K562 (cell line): ENCODE measurements around the gene REX1BD. TPM values are rescaled to one million over a fixed set of nuclear protein-coding genes. Genes with fewer than 3 reads are reported as not detected.

ENCODE experiments used
- ATF1 ChIP-seq, 2 experiments: fragments of 450-650 bp in 1 of 2; IDR thresholded peaks; 2 replicates each; pipeline ENCODE4 v1.6.1; 2016; ENCODE audit warnings: missing compliant biosample characterization in 1 of 2, missing genetic modification characterization in 1 of 2
- BACH1 ChIP-seq: fragments of 200-800 bp; sonication (Bioruptor generic); IDR thresholded peaks from 2 replicates; pipeline ENCODE4 v1.6.1; 2016; ENCODE audit warnings: missing genetic modification characterization, missing compliant biosample characterization
- CCNT2 ChIP-seq: IDR thresholded peaks from 2 replicates; pipeline ENCODE4 v1.6.1; 2011; ENCODE audit warnings: borderline replicate concordance, low read depth, mild to moderate bottlenecking, moderate library complexity, mixed read lengths, low read length; ENCODE audit not compliant: insufficient read length; ENCODE audit errors: extremely low read depth
- CHAMP1 ChIP-seq: fragments of 450-650 bp; IDR thresholded peaks from 2 replicates; pipeline ENCODE4 v1.6.1; 2016; ENCODE audit warnings: mild to moderate bottlenecking
- E2F5 ChIP-seq: sonication (generic); formaldehyde crosslinking; IDR thresholded peaks from 2 replicates; pipeline ENCODE4 v1.8.0; 2022; ENCODE audit warnings: mild to moderate bottlenecking, missing genetic modification reagents
- HINFP ChIP-seq: fragments of 450-650 bp; conservative IDR thresholded peaks from 2 replicates; pipeline ENCODE4 v1.6.1; 2016; ENCODE audit warnings: missing genetic modification characterization, low read depth, mild to moderate bottlenecking, control low read depth, missing compliant biosample characterization
- MAFK ChIP-seq: IDR thresholded peaks from 2 replicates; pipeline ENCODE4 v1.6.1; 2011; ENCODE audit warnings: low read length, improper control_type of control experiment
- NR4A1 ChIP-seq, 2 experiments: fragments of 250-450 bp in 1 of 2; fragments of 450-650 bp in 1 of 2; sonication (Bioruptor Pico) in 1 of 2; IDR thresholded peaks; 2 replicates each; pipeline versions ENCODE4 v1.4.0 to v1.6.1; 2016 to 2020; ENCODE audit warnings: mild to moderate bottlenecking in 2 of 2, missing compliant biosample characterization in 1 of 2, missing genetic modification characterization in 1 of 2, moderate library complexity in 1 of 2
- PHTF2 ChIP-seq: fragments of 250-450 bp; sonication (Bioruptor Pico); IDR thresholded peaks from 2 replicates; pipeline ENCODE4 v1.5.0; 2021; ENCODE audit warnings: mild to moderate bottlenecking
- RCOR1 ChIP-seq, 2 experiments: IDR thresholded peaks; 2 replicates each; pipeline ENCODE4 v1.6.1; 2012; ENCODE audit warnings: low read depth in 2 of 2, low read length in 2 of 2, borderline replicate concordance in 1 of 2, improper control_type of control experiment in 1 of 2
- SETDB1 ChIP-seq: IDR thresholded peaks from one replicate; pipeline ENCODE4 v1.6.1; 2012; ENCODE audit warnings: low read length, control low read depth, inconsistent platforms
- SREBF2 ChIP-seq: sonication (generic); formaldehyde crosslinking; IDR thresholded peaks from 2 replicates; pipeline ENCODE4 v1.4.0; 2020; ENCODE audit warnings: mild to moderate bottlenecking, missing genetic modification reagents
- ZKSCAN1 ChIP-seq: fragments of 150-350 bp; IDR thresholded peaks from 2 replicates; pipeline ENCODE4 v1.6.1; 2016; ENCODE audit warnings: low read depth, low read length
- ZMIZ1 ChIP-seq, 2 experiments: fragments of 150-350 bp in 1 of 2; IDR thresholded peaks; 2 replicates each; pipeline ENCODE4 v1.6.1; 2012 to 2016; ENCODE audit warnings: low read depth in 2 of 2, low read length in 2 of 2, mild to moderate bottlenecking in 1 of 2, moderate library complexity in 1 of 2
- ZNF140 ChIP-seq: fragments of 250-450 bp; sonication (Bioruptor Pico); IDR thresholded peaks from 2 replicates; pipeline ENCODE4 v1.8.0; 2021; ENCODE audit warnings: moderate library complexity, mild to moderate bottlenecking, inconsistent platforms
- polyA plus RNA-seq, 8 experiments: library from polyadenylated mRNA; depleted of rRNA in 4 of 8; stranded (reverse) in 5 of 8; unstranded in 3 of 8; fragments of >200 nt; fragmentation: Nextera tagmentation in 2 of 8; fragmentation: Illumina TruSeq in 1 of 8; extraction: Ambion mirVana in 2 of 8; extraction: Trizol in 1 of 8; gene quantifications; 2 replicates each; pipeline versions ENCODE4 v1.2.1 to v1.2.3, GENCODE V29; 2011 to 2014; ENCODE audit warnings: inconsistent platforms in 1 of 8, missing spikeins in 1 of 8
- total RNA-seq, 7 experiments: library from RNA; depleted of rRNA in 6 of 7; stranded (reverse); fragments of >200 nt in 6 of 7; fragmentation: Illumina TruSeq in 2 of 7; extraction: Trizol in 2 of 7; gene quantifications; 2 replicates each; pipeline versions ENCODE4 v1.2.1 to v1.2.3, GENCODE V29; 2011 to 2021; ENCODE audit warnings: low replicate concordance in 1 of 7

REX1BD gene
- total and polyA plus RNA-seq, 9 of the 15 experiments (the other 6 are each of a cell fraction or from before 2014, with no cell fraction given) = 1.9 to 136 (median 13.8) TPM

- TF ChIP-seq SETDB1 = no peak
- TF ChIP-seq E2F5 (CRISPR knock-in tag) = peak; percentile 74; the same call in 1 of the 2 replicates
- no peak for TF ChIP-seq HINFP
- TF ChIP-seq CCNT2 = peak; percentile 85
- peak; percentile 30; the same call in 1 of the 2 replicates for TF ChIP-seq MAFK
- TF ChIP-seq SREBF2 (CRISPR knock-in tag) = no peak
- TF ChIP-seq ATF1 (CRISPR knock-in tag; IDR thresholded peaks at IDR 0.05) = no peak
- TF ChIP-seq ATF1 (tag; IDR thresholded peaks at IDR 0.05) = peak; percentile 71
- no peak for TF ChIP-seq PHTF2 (CRISPR knock-in tag)
- no peak for TF ChIP-seq ZNF140 (CRISPR knock-in tag)
- no peak; the same call in 1 of the 2 replicates for TF ChIP-seq CHAMP1
- peak in 1 of 2 experiments; percentile 46; a peak in 2 of 4 replicates for TF ChIP-seq RCOR1 (IDR thresholded peaks at IDR 0.05; ENCODE audit: borderline replicate concordance in 1 of 2, low read depth in 2 of 2, low read length in 2 of 2)
- no peak for TF ChIP-seq BACH1 (tag)
- peak; percentile 47; the same call in 1 of the 2 replicates for TF ChIP-seq ZKSCAN1
- TF ChIP-seq NR4A1 (CRISPR knock-in tag; IDR thresholded peaks at IDR 0.05) = no peak; the same call in 1 of the 2 replicates
- peak; percentile 48; the same call in 1 of the 2 replicates for TF ChIP-seq NR4A1 (tag; IDR thresholded peaks at IDR 0.05)
- peak in 1 of 2 experiments; percentile 39; a peak in 1 of 4 replicates for TF ChIP-seq ZMIZ1 (IDR thresholded peaks at IDR 0.05; ENCODE audit: low read depth in 2 of 2, low read length in 2 of 2)
These were observed at the start of gene REX1BD (continued) for GRCh38 chr19:18588611-18589379.
